GM21717 (cell line): ENCODE measurements around the gene JTB.
"Not testable (repeated sequence)": the region's sequence is repeated elsewhere in the genome, so short reads cannot be mapped to it uniquely, and the experiment has no call there.

Experiments
- ATAC-seq: cut with Tn5 transposase; IDR thresholded peaks from one replicate; pipeline ENCODE4 v1.9.1; 2021; ENCODE audit warnings: mild to moderate bottlenecking, moderate library complexity; ENCODE audit not compliant: unreplicated experiment

Gene JTB

DNA sequence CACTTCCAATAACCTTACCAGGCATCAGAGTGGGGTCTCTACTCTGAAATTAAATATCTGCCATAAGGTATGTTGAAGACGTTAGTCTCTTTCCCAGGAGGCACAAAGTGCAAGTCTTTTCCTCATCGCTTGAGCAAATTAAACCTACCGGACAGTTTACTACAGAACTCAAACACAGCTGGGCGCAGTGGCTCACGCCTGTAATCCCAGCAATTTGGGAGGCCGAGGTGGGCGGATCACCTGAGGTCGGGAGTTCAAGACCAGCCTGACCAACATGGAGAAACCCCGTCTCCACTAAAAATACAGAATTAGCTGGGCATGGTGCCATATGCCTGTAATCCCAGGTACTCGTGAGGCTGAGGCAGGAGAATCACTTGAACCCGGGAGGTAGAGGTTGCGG, 1.6 kb upstream of the JTB start:
- not testable (repeated sequence) for ATAC-seq

GRCh38 chr1:153978274-153978909, 918 bp upstream of the JTB start:
- no peak for ATAC-seq

- no peak for ATAC-seq
Measured at GRCh38 chr1:153976819-153977249, 640 bp downstream of the JTB start.

DNA sequence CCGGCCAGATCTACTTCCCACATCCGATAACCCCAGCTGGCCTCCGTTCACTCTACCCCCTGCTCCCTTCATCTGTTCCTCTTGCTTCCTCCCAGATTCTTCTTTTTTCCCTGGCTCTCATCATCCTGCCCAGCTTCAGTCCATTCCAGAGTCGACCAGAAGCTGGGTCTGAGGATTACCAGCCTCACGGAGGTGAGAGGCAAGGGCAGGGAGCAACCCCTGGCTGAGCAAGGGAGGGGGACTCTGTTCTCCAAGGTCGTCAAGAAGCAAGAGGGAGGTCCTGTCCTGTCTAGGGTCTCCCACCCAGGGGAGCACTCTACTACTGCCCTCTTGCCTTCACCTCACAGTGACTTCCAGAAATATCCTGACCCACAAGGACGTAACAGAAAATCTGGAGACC, 3.9 kb downstream of the JTB start:
- ATAC-seq, result no peak

GRCh38 chr1:153973071-153973470, 4.4 kb downstream of the JTB start:
- no peak for ATAC-seq

DNA sequence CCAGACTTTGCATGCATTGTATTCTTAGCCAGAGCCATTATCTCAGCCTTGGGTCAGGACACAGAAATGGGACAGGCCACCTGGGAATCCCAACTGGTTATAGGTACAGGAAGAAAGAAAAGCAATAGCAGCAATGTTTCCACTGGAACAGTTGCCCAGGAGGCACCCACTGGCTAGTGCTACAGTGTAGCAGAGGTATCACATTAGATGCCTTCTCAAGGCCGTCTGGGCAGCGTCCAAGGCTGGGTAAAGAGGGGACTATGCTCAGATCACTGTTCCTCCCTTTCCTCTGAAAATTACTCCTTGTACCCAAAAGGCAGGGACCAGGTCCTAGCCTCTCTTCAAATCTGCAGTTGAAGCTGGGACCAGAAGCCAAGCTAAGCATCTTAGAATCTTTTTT, 7.1 kb downstream of the JTB start:
- ATAC-seq, result no peak

DNA sequence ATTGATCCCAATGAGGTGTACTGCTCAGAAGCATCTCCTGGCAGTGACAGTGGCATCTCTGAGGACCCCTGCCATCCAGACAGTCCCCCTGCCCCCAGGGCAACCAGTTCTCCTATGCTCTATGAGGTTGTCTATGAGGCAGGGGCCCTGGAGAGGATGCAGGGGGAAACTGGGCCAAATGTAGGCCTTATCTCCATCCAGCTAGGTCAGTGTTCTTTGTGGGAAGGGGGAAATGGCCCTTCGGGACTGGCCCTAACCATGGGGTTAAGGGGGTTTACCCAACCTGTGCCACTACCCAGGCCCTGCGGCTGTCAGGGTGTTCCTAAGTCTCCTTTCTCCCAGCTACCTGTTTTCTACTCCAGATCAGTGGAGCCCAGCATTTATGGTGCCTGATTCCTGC, 8.5 kb downstream of the JTB start:
- ATAC-seq, result no peak

DNA sequence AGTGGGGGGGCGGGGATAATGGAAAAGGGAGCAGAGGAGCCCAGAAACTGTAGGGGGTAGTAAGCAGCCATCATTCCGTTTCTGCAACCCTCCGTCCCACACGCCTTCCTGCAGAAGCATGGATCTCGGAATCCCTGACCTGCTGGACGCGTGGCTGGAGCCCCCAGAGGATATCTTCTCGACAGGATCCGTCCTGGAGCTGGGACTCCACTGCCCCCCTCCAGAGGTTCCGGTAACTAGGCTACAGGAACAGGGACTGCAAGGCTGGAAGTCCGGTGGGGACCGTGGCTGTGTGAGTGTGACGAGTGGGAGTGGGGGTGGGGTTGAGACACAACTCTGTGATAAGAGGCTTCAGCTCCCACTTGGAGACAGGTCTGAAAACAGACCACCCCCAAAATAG, 9.1 kb downstream of the JTB start:
- no peak for ATAC-seq

DNA sequence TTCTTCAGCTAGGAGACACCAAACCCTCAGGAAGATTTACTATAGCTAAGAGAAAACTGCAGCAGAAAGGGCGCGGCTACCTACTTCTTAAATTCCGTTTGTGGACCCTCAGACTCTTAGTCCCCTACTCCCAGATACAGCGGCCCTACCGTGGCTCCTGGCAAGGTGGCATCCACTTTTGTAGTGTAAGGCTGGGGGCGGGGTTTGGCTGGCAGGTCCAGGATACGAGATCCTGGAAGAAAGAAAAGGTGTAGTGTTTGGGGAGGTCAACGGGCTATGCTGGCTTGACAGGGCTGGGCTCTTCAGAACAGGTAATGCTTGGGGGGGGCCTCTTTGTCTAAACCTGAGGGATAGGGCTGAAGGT, 9.5 kb downstream of the JTB start:
- no peak for ATAC-seq

DNA sequence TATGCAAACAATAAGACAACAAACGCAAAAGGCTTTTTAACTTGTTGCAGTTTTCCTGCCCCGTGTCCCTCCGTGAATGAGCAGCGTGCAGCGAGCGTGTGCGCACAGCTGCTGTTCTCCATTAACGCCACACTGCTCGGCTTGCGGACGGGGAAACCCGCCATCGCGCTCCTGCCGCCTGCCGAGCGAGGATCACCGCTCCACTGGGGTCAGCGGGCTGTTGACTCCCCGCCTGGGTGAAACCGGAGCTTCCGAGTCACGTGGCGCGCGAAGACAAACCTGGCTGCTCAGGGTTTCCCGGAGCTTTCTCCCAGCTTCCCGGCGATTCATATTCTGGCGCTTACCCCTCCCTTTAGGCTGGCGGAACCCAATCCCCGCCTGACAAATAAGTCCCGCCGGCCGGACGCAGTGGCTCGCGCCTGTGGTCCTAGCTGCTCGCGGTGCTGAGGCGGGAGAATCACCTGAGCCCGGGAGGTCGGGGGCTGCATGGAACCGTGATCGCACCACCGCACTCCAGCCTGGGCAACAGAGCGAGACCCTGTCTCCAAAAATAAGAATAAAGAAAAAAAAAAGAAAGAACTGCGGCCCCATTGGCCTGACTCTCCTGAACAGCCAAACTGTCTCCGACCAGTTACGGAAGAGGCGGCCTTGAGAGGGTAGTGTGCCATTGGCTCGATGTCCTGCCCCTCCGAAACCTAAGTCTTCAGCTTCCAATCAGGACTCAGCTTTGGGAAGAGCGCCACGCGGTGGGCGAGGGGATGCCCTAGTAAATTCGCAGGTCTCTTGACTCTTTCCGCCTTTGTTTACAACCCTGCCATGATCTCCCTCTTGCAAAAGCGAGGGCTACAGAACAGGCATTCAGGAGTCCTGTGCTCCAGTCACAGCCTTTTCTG, 10.1 kb downstream of the JTB start, which contains the start of gene CREB3L4:
Gene CREB3L4, plus strand, starts transcription at position 796 of the 893 bp plus-strand sequence. CDS start 624 bp downstream, outside the sequence.
- ATAC-seq, result peak; percentile 64

DNA sequence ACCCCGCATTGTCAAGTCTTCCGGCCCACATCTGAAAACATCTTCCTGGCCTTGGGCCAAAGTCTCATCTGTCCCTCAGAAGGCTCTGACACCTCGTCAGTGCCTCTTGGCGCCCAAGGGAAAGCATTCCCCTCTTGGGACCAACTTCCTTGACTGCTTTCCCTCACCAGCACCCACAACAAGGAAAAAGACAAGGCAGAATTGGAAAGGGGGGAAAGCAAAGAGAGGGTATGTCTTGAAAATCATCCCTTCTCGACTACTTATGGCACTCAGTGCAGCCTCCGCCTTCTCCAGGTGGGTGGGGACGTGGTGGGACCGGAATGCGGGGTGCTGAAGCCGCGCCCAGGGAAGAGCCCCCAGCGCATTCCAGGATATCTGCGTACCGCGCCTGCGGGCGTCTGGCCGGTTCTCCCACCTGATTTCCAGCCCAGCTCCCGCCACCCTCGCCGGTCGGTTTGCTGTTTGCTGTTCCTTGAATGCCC, 13.6 kb downstream of the JTB start:
- peak; percentile 1 for ATAC-seq

DNA sequence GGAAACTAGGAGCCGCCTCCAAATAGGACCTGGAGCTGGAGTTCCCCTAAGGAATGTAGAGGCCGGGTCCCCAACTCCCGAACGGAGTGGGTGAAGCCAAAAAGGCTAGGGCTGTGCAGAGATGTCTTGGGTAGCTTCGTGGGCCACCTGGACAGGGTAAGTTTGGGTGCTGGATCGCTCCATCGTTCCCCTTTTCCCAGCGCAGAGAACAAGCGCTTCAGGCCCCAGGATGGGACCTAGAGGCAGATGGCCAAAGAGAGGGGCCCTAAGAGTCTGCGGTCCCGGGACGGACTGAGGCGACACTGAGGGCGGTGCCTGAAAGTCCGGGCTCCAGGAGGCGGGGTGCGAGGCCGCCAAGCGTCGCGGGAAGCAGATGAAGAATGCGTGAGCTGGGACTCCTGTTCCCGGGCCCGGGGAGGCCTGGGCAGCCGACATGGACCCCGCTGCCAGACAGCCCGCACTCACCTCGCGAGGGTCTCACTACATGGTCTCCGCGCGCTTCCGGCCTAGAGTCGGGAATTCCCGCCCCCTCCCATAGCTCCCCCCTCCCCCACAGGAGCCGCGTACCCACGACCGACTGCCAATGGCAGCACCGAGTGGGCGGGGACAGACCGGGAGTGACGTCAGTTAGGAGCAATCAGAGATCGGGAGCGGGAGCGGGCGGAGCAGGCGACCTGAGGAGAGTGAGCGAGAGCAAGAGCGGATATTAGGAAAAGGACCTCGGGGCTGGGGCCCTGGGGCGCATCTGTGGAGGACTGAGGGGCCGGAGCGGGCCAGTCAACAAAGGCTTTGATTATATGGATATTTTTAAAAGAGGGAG, 14.2 kb downstream of the JTB start, which contains the start of gene SLC39A1:
Gene SLC39A1, minus strand, starts transcription at position 508 of the 820 bp plus-strand sequence. CDS start 822 bp downstream, outside the sequence.
- peak; percentile 43 for ATAC-seq

DNA sequence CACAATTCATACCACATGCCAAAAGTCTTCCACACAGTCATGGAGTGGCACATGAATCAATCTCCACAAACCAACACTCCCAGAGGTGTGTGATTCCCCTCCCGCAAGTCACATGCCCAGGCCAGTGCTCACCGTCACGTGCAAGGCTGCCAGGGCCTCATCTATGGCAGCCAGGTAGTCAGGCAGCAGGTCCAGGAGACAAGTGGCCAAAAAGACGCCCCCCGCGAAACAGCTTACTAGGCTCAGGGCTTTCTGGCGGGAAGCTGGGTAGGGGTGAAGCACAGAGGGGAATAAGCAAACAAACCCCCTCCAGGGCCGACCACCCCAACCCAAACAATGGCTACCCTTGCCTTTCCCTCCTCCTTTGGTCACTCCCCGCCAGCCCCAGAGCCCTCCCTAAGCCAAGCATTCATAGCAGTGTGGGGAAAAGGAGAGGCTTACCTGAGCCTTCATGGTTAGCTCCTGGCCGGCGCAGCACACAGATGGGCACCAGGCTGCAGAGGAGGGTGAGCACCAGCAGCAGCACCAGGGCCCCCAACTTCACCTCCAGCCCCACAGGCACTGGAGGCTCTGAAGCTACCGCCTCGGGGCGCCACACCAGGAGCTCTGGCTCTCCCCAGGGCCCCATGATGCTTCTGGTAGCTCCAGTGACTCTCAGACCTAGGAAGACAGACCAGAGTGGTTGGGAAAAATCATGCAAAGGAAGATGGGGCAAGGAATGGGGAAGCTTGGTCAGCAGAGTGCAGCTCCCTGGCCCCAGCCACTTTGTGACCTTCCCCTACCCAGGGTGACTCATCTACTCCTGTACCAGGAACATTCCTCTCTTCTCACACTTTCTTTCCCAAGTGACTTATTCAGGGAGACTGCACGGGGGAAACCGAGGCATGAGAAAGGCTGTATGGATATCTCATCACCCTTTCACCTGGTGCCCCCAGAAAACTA, 15.1 kb downstream of the JTB start:
- no peak for ATAC-seq

- no peak for ATAC-seq
Measured at GRCh38 chr1:153961421-153961820, 16.1 kb downstream of the JTB start.

- no peak for ATAC-seq
Measured at GRCh38 chr1:153960206-153960605, 17.3 kb downstream of the JTB start.

- ATAC-seq, result no peak
Measured at GRCh38 chr1:153959454-153959853, 18.0 kb downstream of the JTB start.

GRCh38 chr1:153958961-153959260, 18.6 kb downstream of the JTB start:
- ATAC-seq, result no peak

DNA sequence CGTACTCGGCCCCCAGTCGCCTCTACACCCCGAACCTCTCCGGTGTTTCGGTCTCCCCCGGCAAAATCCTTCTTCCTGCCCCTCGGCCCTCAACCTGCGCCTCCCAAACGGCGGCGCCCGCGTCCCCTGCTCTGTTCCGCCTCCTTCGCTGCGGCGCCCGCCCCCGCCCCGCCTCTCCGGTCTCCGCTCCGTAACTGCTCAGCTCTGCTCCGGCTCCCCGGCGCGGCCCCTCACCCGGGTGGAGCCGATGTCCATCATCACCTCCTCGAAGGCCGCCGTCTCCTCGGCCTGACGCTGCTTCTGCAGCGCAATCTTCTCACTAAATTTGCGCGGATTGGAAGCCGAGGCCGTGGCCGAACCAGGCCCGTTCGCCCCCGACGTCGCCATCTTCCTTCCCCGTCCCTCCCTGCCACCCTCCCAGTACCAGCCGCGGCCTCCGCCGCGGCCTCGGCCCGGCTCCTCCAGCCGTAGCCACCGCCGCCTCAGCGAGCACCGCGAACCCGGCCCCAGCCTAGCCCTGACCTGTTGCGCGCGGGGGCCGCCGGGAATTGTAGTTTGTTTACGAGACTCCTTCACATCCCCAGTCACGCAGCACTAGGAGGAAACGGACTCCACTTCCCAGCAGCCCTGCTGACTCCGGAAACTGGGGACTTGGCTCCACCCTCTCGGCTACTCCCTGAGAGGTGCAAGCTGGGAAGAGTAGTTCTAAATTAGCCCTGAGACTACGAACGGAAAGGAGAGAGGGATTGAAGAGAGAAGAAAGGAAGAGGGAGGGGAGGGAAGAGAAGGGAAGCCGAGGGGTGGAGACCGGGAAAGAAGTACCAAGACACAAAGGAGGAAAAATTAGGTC, 19.1 kb downstream of the JTB start, which contains the start of gene CRTC2:
Gene CRTC2, minus strand, starts transcription at position 502 of the 850 bp plus-strand sequence. Its CDS starts 115 bp downstream, at position 387.
- peak; percentile 66 for ATAC-seq

GRCh38 chr1:153957744-153958110, 19.7 kb downstream of the JTB start:
- ATAC-seq, result peak; percentile 17
